Panc1 (cell line): ENCODE results near the gene SLC39A2. TPM values are rescaled to one million over a fixed set of nuclear protein-coding genes. Genes with fewer than 3 reads are reported as not detected.

Experiments used
- ATAC-seq: fragments of 200-7000 bp; cut with Tn5 transposase; 2 replicates; pipeline ENCODE4 v1.9.1; 2020; ENCODE audit warnings: mild to moderate bottlenecking, moderate library complexity
- BruUV-seq: library from RNA; stranded (reverse); fragments of 400-500 nt; replicated peaks from 2 replicates; lab custom pipeline; 2021; lab: Mats Ljungman, UMichigan
- CTCF ChIA-PET: fragments of 300-600 bp; sonication (Branson Sonifier 250); formaldehyde crosslinking; loops from one replicate; lab custom pipeline; 2022; ENCODE audit warnings: antibody characterized with exemption; lab: Charles Lee
- POLR2A ChIA-PET: fragments of 300-600 bp; sonication (Branson Sonifier 250); formaldehyde crosslinking; loops from one replicate; lab custom pipeline; 2022; ENCODE audit warnings: antibody characterized with exemption; lab: Charles Lee
- DNase-seq: peaks from one replicate; pipeline ENCODE4 v3.0.0-alpha.2; 2010; ENCODE audit warnings: low read depth, low spot score
- H3K27ac ChIP-seq: 2 replicates; pipeline ENCODE4 v1.5.1; 2011; ENCODE audit warnings: mild to moderate bottlenecking, low read length, inconsistent platforms
- H3K27me3 ChIP-seq: fragments of 200-500 bp; sonication (Bioruptor generic); 2 replicates; pipeline ENCODE4 v1.6.0; 2014; ENCODE audit warnings: low read length, inconsistent platforms; ENCODE audit not compliant: control insufficient read depth, insufficient read depth
- H3K36me3 ChIP-seq: fragments of 200-500 bp; sonication (Bioruptor generic); 2 replicates; pipeline ENCODE4 v1.5.1; 2014; ENCODE audit warnings: inconsistent platforms, mild to moderate bottlenecking, low read length, moderate library complexity; ENCODE audit not compliant: control insufficient read depth, insufficient read depth
- H3K4me1 ChIP-seq: 2 replicates; pipeline ENCODE4 v1.5.1; 2011; ENCODE audit warnings: inconsistent platforms, mild to moderate bottlenecking, low read length, moderate library complexity; ENCODE audit not compliant: control insufficient read depth, insufficient read depth
- H3K4me3 ChIP-seq, 2 experiments: 2 replicates each; pipeline ENCODE4 v1.5.1; 2011 to 2012; ENCODE audit warnings: low read depth in 2 of 2, low read length in 2 of 2, mild to moderate bottlenecking in 2 of 2, inconsistent platforms in 1 of 2, moderate library complexity in 1 of 2
- H3K9me3 ChIP-seq: fragments of 200-500 bp; sonication (Bioruptor generic); 2 replicates; pipeline ENCODE4 v1.5.1; 2014; ENCODE audit warnings: low read depth, mild to moderate bottlenecking, inconsistent platforms, low read length, moderate library complexity; ENCODE audit not compliant: control insufficient read depth, insufficient read depth
- CTCF ChIP-seq: fragments of 450-650 bp; IDR thresholded peaks from 2 replicates; pipeline ENCODE4 v1.5.1; 2017; ENCODE audit warnings: mild to moderate bottlenecking
- POLR2AphosphoS5 ChIP-seq: IDR thresholded peaks from 2 replicates; pipeline ENCODE4 v1.6.1; 2012; ENCODE audit warnings: mild to moderate bottlenecking, low read depth, low read length, moderate library complexity
- REST ChIP-seq, 2 experiments: IDR thresholded peaks; 2 replicates each; pipeline ENCODE4 v1.6.1; 2011 to 2012; ENCODE audit warnings: low read depth in 2 of 2, control low read depth in 1 of 2, low read length in 1 of 2, mild to moderate bottlenecking in 1 of 2, moderate library complexity in 1 of 2; ENCODE audit not compliant: insufficient read depth in 1 of 2
- SIN3A ChIP-seq: IDR thresholded peaks from 2 replicates; pipeline ENCODE4 v1.6.1; 2012; ENCODE audit warnings: low read depth, mild to moderate bottlenecking, low read length, moderate library complexity, borderline replicate concordance; ENCODE audit not compliant: insufficient read depth
- TCF7L2 ChIP-seq: IDR thresholded peaks from 2 replicates; pipeline ENCODE4 v1.6.1; 2011; ENCODE audit warnings: mild to moderate bottlenecking, low read depth, low read length, inconsistent platforms
- in situ Hi-C: cut with HindIII; loops from 2 replicates; pipeline ENCODE4 v1.10.0; 2016; ENCODE audit warnings: low sequenced_read_pairs, low pct_unique_long_range_greater_than_20kb
- intact Hi-C: fragments of 100-400 bp; cut with micrococcal nuclease; formaldehyde crosslinking; loops from one replicate; pipeline ENCODE4 v1.10.0; 2022; ENCODE audit not compliant: unreplicated experiment
- total RNA-seq: library from RNA; stranded (reverse); gene quantifications from one replicate; pipeline ENCODE4 v1.2.1, GENCODE V29; 2021; ENCODE audit not compliant: unreplicated experiment

Gene SLC39A2
- total RNA-seq, 1 experiment from 2014 or later = not detected

GRCh38 chr14:21048638-21049037, 49.5 kb downstream of the SLC39A2 start:
- POLR2A ChIA-PET = no interaction called here
- DNase-seq (no peak), ATAC-seq (no peak)
- Histone ChIP-seq H3K27ac (no peak overlapping the region), H3K4me1 (no peaks in the 10 kb centered on the region), H3K27me3 (peaks cover 2% of the 10 kb centered on the region; the same call in 1 of the 2 replicates), H3K4me3 (no peak overlapping the region), H3K36me3 (no peaks in the 10 kb centered on the region), H3K9me3 (no peaks in the 10 kb centered on the region)
- no TSS peak for BruUV-seq
- CTCF ChIA-PET = no interaction called here
- intact Hi-C loops = no loop called here
- in situ Hi-C loops = no loop called here
- TF ChIP-seq SIN3A (no peak), POLR2AphosphoS5 (no peak), TCF7L2 (no peak), REST (IDR thresholded peaks at IDR 0.05; ENCODE audit: insufficient read depth in 1 of 2, low read depth in 2 of 2, low read length in 1 of 2) (no peak), CTCF (no peak)

- no peak for TF ChIP-seq CTCF
- no peak for TF ChIP-seq POLR2AphosphoS5
- TF ChIP-seq SIN3A = no peak
- TF ChIP-seq TCF7L2 = no peak
- no peak for TF ChIP-seq REST (IDR thresholded peaks at IDR 0.05; ENCODE audit: insufficient read depth in 1 of 2, low read depth in 2 of 2, low read length in 1 of 2)
- Histone ChIP-seq H3K9me3 (no peaks in the 10 kb centered on the region), H3K4me3 (no peak overlapping the region), H3K4me1 (no peaks in the 10 kb centered on the region), H3K36me3 (no peaks in the 10 kb centered on the region), H3K27me3 (peaks cover 2% of the 10 kb centered on the region; the same call in 1 of the 2 replicates), H3K27ac (no peak overlapping the region)
- ATAC-seq (no peak), DNase-seq (no peak)
- intact Hi-C loops = no loop called here
- ChIA-PET POLR2A (no interaction called here), CTCF (no interaction called here)
- in situ Hi-C loops = no loop called here
- no TSS peak for BruUV-seq
These were observed 50.2 kb downstream of the SLC39A2 start for GRCh38 chr14:21049271-21049673.
